GM23338 (cell line): ENCODE data around the gene PTTG1IP. TPM values are rescaled to one million over a fixed set of nuclear protein-coding genes. Genes with fewer than 3 reads are reported as not detected.

Source experiments
- ATAC-seq: fragments of 200-7000 bp; cut with Tn5 transposase; 3 replicates; pipeline ENCODE4 v1.9.1; 2020
- DNase-seq: peaks from one replicate; pipeline ENCODE4 v3.0.0-alpha.2; 2015; ENCODE audit warnings: low spot score
- H2AFZ ChIP-seq: fragments of 200-600 bp; sonication (generic); 2 replicates; pipeline ENCODE4 v1.8.0; 2016; ENCODE audit warnings: antibody characterized with exemption, mild to moderate bottlenecking, moderate library complexity
- H3F3A ChIP-seq: fragments of 200-600 bp; sonication (generic); replicated peaks from 2 replicates; pipeline ENCODE4 v1.8.0; 2017; ENCODE audit warnings: antibody characterized with exemption, mixed run types, low read depth
- H3K27ac ChIP-seq: fragments of 200-600 bp; sonication (generic); 2 replicates; pipeline ENCODE4 v1.6.1; 2016; ENCODE audit warnings: low read depth
- H3K27me3 ChIP-seq: fragments of 200-600 bp; sonication (generic); 2 replicates; pipeline ENCODE4 v1.8.0; 2016; ENCODE audit warnings: mild to moderate bottlenecking, mixed run types, moderate library complexity; ENCODE audit not compliant: insufficient read depth
- H3K36me3 ChIP-seq: fragments of 200-600 bp; sonication (generic); 2 replicates; pipeline ENCODE4 v1.8.0; 2016; ENCODE audit warnings: mild to moderate bottlenecking; ENCODE audit not compliant: insufficient read depth
- H3K4me1 ChIP-seq: fragments of 200-600 bp; sonication (generic); 2 replicates; pipeline ENCODE4 v1.8.0; 2016; ENCODE audit warnings: mild to moderate bottlenecking, moderate library complexity; ENCODE audit not compliant: insufficient read depth
- H3K4me2 ChIP-seq: fragments of 200-600 bp; sonication (generic); 2 replicates; pipeline ENCODE4 v1.7.1; 2017; ENCODE audit warnings: mixed run types
- H3K4me3 ChIP-seq: fragments of 200-600 bp; sonication (generic); 2 replicates; pipeline ENCODE4 v1.6.1; 2016; ENCODE audit warnings: mixed run types
- H3K79me2 ChIP-seq: fragments of 200-600 bp; sonication (generic); replicated peaks from 2 replicates; pipeline ENCODE4 v1.8.0; 2017; ENCODE audit warnings: mild to moderate bottlenecking; ENCODE audit not compliant: insufficient read depth
- H3K9me2 ChIP-seq: fragments of 200-600 bp; sonication (generic); 2 replicates; pipeline ENCODE4 v1.8.0; 2017; ENCODE audit not compliant: insufficient read depth
- H4K20me1 ChIP-seq: fragments of 200-600 bp; sonication (generic); replicated peaks from 2 replicates; pipeline ENCODE4 v1.8.0; 2017; ENCODE audit warnings: mild to moderate bottlenecking; ENCODE audit not compliant: insufficient read depth
- H3K27ac Mint-ChIP-seq: 2 replicates; pipeline ENCODE4 v1.8.0; 2020; ENCODE audit warnings: inconsistent platforms, mild to moderate bottlenecking, moderate library complexity, mixed read lengths
- H3K27me3 Mint-ChIP-seq: 3 replicates; pipeline ENCODE4 v1.8.0; 2022; ENCODE audit warnings: low read depth, mild to moderate bottlenecking, moderate library complexity, mixed read lengths, inconsistent platforms; ENCODE audit not compliant: insufficient read depth, poor library complexity
- H3K36me3 Mint-ChIP-seq: 3 replicates; pipeline ENCODE4 v1.8.0; 2021; ENCODE audit warnings: low read depth, mild to moderate bottlenecking, inconsistent platforms, moderate library complexity, mixed read lengths
- H3K4me1 Mint-ChIP-seq: 3 replicates; pipeline ENCODE4 v1.8.0; 2020; ENCODE audit warnings: mild to moderate bottlenecking, inconsistent platforms, mixed read lengths
- H3K4me3 Mint-ChIP-seq: 3 replicates; pipeline ENCODE4 v1.8.0; 2021; ENCODE audit warnings: moderate library complexity, mild to moderate bottlenecking, inconsistent platforms, mixed read lengths
- H3K9me3 Mint-ChIP-seq: 3 replicates; pipeline ENCODE4 v1.8.0; 2020; ENCODE audit warnings: moderate library complexity, mild to moderate bottlenecking, inconsistent platforms, mixed read lengths
- CTCF ChIP-seq, 2 experiments: fragments of 200-600 bp in 1 of 2; sonication (generic) in 1 of 2; conservative IDR thresholded peaks; 2 replicates each; pipeline versions ENCODE4 v1.5.1 to v1.6.1; 2016 to 2017; ENCODE audit warnings: antibody characterized with exemption in 2 of 2, low read depth in 2 of 2, mild to moderate bottlenecking in 2 of 2, moderate library complexity in 1 of 2
- ETS1 ChIP-seq: IDR thresholded peaks from 2 replicates; pipeline ENCODE4 v1.6.1; 2016; ENCODE audit warnings: antibody characterized with exemption
- JUNB ChIP-seq: IDR thresholded peaks from one replicate; pipeline ENCODE4 v1.6.1; 2016; ENCODE audit warnings: antibody characterized with exemption; ENCODE audit not compliant: unreplicated experiment
- POLR2AphosphoS5 ChIP-seq: IDR thresholded peaks from 2 replicates; pipeline ENCODE4 v1.6.1; 2016; ENCODE audit warnings: antibody characterized with exemption, low read depth
- STAT1 ChIP-seq: IDR thresholded peaks from one replicate; pipeline ENCODE4 v1.6.1; 2016; ENCODE audit warnings: antibody characterized with exemption; ENCODE audit not compliant: unreplicated experiment
- ZNF114 ChIP-seq: fragments of 250-450 bp; sonication (Bioruptor Pico); IDR thresholded peaks from 2 replicates; pipeline ENCODE4 v1.5.0; 2020; ENCODE audit warnings: mild to moderate bottlenecking, moderate library complexity
- ZNF331 ChIP-seq: fragments of 250-450 bp; sonication (Bioruptor Pico); IDR thresholded peaks from 2 replicates; pipeline ENCODE4 v1.5.0; 2020; ENCODE audit warnings: low read depth, mild to moderate bottlenecking, moderate library complexity
- polyA plus RNA-seq: library from polyadenylated mRNA; unstranded; fragments of >200 nt; fragmentation: Nextera tagmentation; extraction: Ambion mirVana; gene quantifications from 2 replicates; pipeline ENCODE4 v1.2.1, GENCODE V29; 2016
- total RNA-seq: library from RNA; depleted of rRNA; stranded (reverse); fragments of >200 nt; shearing (Covaris generic); gene quantifications from 2 replicates; pipeline ENCODE4 v1.2.3, GENCODE V29; 2014

PTTG1IP gene
- total and polyA plus RNA-seq, 2 experiments from 2014 or later: 99.9 to 172 TPM

- TF ChIP-seq POLR2AphosphoS5 (no peak), ZNF331 (CRISPR knock-in tag) (no peak), JUNB (no peak)
These were observed 69.8 kb downstream of the PTTG1IP start (continued) for GRCh38 chr21:44803651-44804050.

GRCh38 chr21:44802396-44803153, 70.9 kb downstream of the PTTG1IP start:
- no peaks in the 10 kb centered on the region for H3K9me3 Mint-ChIP-seq
- peaks cover 43% of the 10 kb centered on the region for H3K79me2 ChIP-seq
- 0 out of 2 replicates have a peak, but pooled peaks cover 25% of the 10 kb centered on the region for H3F3A ChIP-seq
- H2AFZ ChIP-seq: peak overlapping the region; percentile 83; the same call in 1 of the 2 replicates
- H3K27me3 ChIP-seq: no peaks in the 10 kb centered on the region
- H3K4me1 ChIP-seq: peaks cover 21% of the 10 kb centered on the region
- no peaks in the 10 kb centered on the region for H3K9me2 ChIP-seq
- H3K4me3 ChIP-seq: peak overlapping the region; percentile 98
- H3K4me2 ChIP-seq: peak overlapping the region; percentile 94
- H3K27me3 Mint-ChIP-seq: peaks cover 8% of the 10 kb centered on the region
- peak; percentile 63 for DNase-seq
- TF ChIP-seq ZNF331 (CRISPR knock-in tag): no peak
- no peak for TF ChIP-seq STAT1
- TF ChIP-seq ZNF114 (CRISPR knock-in tag): no peak
- TF ChIP-seq JUNB: no peak
- TF ChIP-seq ETS1: no peak
- peaks cover 35% of the 10 kb centered on the region for H4K20me1 ChIP-seq
- peaks cover 15% of the 10 kb centered on the region; the same call in 1 of the 2 replicates for H3K36me3 ChIP-seq
- peaks cover 21% of the 10 kb centered on the region for H3K4me1 Mint-ChIP-seq
- ATAC-seq: peak; percentile 63
- peaks cover 62% of the 10 kb centered on the region for H3K36me3 Mint-ChIP-seq
- H3K27ac Mint-ChIP-seq: peak overlapping the region; percentile 18
- peak overlapping the region; percentile 79 for H3K4me3 Mint-ChIP-seq
- H3K27ac ChIP-seq: no peak overlapping the region

GRCh38 chr21:44801468-44802395, 71.8 kb downstream of the PTTG1IP start, which contains the start of gene UBE2G2:
Gene UBE2G2 (minus strand): TSS chr21:44801820. CDS start chr21:44801748, 72 bp downstream.
- peaks cover 51% of the 10 kb centered on the region for H3K79me2 ChIP-seq

More at GRCh38 chr21:44801468-44802395, 71.8 kb downstream of the PTTG1IP start, which contains the start of gene UBE2G2:
- Histone ChIP-seq H3K4me1 (peaks cover 21% of the 10 kb centered on the region), H3K27ac (0 out of 2 replicates have a peak within 1 kb of the TSS, but pooled peaks have one; percentile 6), H3K27me3 (no peaks in the 10 kb centered on the region), H3F3A (0 out of 2 replicates have a peak, but pooled peaks cover 25% of the 10 kb centered on the region), H3K36me3 (peaks cover 12% of the 10 kb centered on the region; the same call in 1 of the 2 replicates), H3K4me3 (peak within 1 kb of the TSS; percentile 98), H3K9me2 (no peaks in the 10 kb centered on the region), H4K20me1 (peaks cover 38% of the 10 kb centered on the region), H2AFZ (peak within 1 kb of the TSS; percentile 83; the same call in 1 of the 2 replicates), H3K4me2 (peak within 1 kb of the TSS; percentile 94)
- Mint-ChIP-seq H3K9me3 (no peaks in the 10 kb centered on the region), H3K36me3 (peaks cover 64% of the 10 kb centered on the region), H3K27ac (peak within 1 kb of the TSS; percentile 83), H3K4me3 (peak within 1 kb of the TSS; percentile 97), H3K27me3 (peaks cover 8% of the 10 kb centered on the region), H3K4me1 (peaks cover 21% of the 10 kb centered on the region)
- ATAC-seq (peak; percentile 88), DNase-seq (peak; percentile 83)
- TF ChIP-seq JUNB (no peak), ETS1 (peak; percentile 78), CTCF (conservative IDR thresholded peaks at IDR 0.05; ENCODE audit: low read depth in 2 of 2) (no peak), POLR2AphosphoS5 (peak; percentile 87), ZNF114 (CRISPR knock-in tag) (no peak)
